ENCODE results near the gene GTF2H2C. TPM values are rescaled to one million over a fixed set of nuclear protein-coding genes. Genes with fewer than 3 reads are reported as not detected.
A peak's percentile ranks its signal among the peaks of the same experiment; 100 is the strongest.
"Not testable (repeated sequence)": the region's sequence is repeated elsewhere in the genome, so short reads cannot be mapped to it uniquely, and the experiment has no call there.

Gene GTF2H2C
- 23.6 and 40.7 TPM in 2 replicates for total RNA-seq (ENCODE audit: low replicate concordance)
- long read RNA-seq, transcript GTF2H2C-210 (16 exons, 2,952 nt) = major isoform, 13 of 76 reads
- long read RNA-seq, transcript GTF2H2C-201 (17 exons, 1,803 nt) = minor isoform, 6 of 76 reads
- long read RNA-seq, partial matches to known transcripts = 2 of 76 reads
- long read RNA-seq, other reads (novel, unspliced or antisense) = 55 of 76 reads

DNA sequence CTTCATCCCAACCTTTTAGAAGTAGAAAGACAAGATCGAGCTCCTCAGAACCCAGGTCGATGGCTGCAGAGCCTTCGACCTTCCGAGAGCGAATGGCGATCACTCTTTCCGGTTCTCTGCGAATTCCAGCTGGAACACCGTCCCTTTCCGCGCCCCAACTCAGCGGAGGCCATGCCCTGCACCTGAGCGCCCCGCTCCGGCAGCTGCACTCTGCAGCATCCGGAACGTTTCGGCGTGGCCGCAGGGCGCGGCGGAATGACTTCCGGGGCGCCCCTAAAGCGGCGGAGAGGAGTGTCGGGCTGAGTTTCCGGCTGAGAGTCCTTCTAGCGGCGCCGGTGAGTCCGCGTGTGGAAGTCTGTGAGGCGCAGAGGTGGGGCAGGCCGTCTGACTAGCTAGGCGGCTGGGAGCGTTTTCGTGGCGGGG is at the start of gene GTF2H2C:
Gene GTF2H2C, plus strand, starts transcription at position 284 of the 423 bp plus-strand sequence. CDS start 4,942 bp downstream, outside the sequence.
- H3K27ac Mint-ChIP-seq = peak within 1 kb of the TSS; percentile 87
- TF ChIP-seq CTCF (conservative IDR thresholded peaks at IDR 0.05) = peak; percentile 44

DNA sequence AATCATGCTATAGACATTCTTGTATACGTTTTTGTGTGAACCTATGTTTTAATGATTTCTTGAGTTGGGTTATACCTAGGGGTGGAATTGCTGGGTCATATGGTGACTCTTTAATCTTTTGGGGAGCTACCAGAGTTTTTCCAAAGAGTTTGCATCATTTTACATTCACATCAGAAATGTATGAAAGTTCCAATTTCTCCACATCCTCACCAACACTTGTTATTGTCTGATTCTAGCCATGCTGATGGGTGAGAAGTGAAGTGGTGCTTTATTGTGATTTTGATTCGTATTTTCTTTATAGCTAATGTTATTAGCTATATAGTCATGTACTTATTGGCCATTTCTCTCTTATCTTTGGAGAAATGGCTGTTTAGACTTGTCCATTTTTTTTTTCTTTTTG is 49.3 kb upstream of the GTF2H2C start:
- TF ChIP-seq CTCF (conservative IDR thresholded peaks at IDR 0.05) = no peak
- Mint-ChIP-seq H3K36me3 (peaks cover 9% of the 10 kb centered on the region), H3K9me3 (no peaks in the 10 kb centered on the region), H3K27ac (no peak overlapping the region), H3K4me3 (no peak overlapping the region), H3K4me1 (ENCODE audit: unreplicated experiment) (no peaks in the 10 kb centered on the region), H3K27me3 (no peaks in the 10 kb centered on the region)
- DNase-seq (ENCODE audit: extremely low spot score, unreplicated experiment) = no peak

More for the DNA sequence above, at the start of gene GTF2H2C:
- H3K4me3 Mint-ChIP-seq = peak within 1 kb of the TSS; percentile 93
- not testable (repeated sequence) for H3K9me3 Mint-ChIP-seq; H3K36me3 Mint-ChIP-seq; H3K4me1 Mint-ChIP-seq (ENCODE audit: unreplicated experiment); H3K27me3 Mint-ChIP-seq
- DNase-seq (ENCODE audit: extremely low spot score, unreplicated experiment) = peak; percentile 75

- no peak for DNase-seq (ENCODE audit: extremely low spot score, unreplicated experiment)
- Mint-ChIP-seq H3K36me3 (peaks cover 9% of the 10 kb centered on the region), H3K27me3 (no peaks in the 10 kb centered on the region), H3K27ac (peak overlapping the region; percentile 82), H3K9me3 (no peaks in the 10 kb centered on the region), H3K4me1 (ENCODE audit: unreplicated experiment) (peaks cover 5% of the 10 kb centered on the region), H3K4me3 (no peak overlapping the region)
- TF ChIP-seq CTCF (conservative IDR thresholded peaks at IDR 0.05) = no peak
These were observed 47.2 kb upstream of the GTF2H2C start for GRCh38 chr5:69512740-69513260.

- peaks cover 14% of the 10 kb centered on the region for H3K4me1 Mint-ChIP-seq (ENCODE audit: unreplicated experiment)
- not testable (repeated sequence) for H3K27me3 Mint-ChIP-seq; DNase-seq (ENCODE audit: extremely low spot score, unreplicated experiment); H3K36me3 Mint-ChIP-seq; H3K9me3 Mint-ChIP-seq; H3K27ac Mint-ChIP-seq; H3K4me3 Mint-ChIP-seq
These were observed 44.4 kb upstream of the GTF2H2C start for GRCh38 chr5:69515570-69515969.

- no peak for DNase-seq (ENCODE audit: extremely low spot score, unreplicated experiment)
- Mint-ChIP-seq H3K4me1 (ENCODE audit: unreplicated experiment) (peaks cover 18% of the 10 kb centered on the region), H3K36me3 (no peaks in the 10 kb centered on the region), H3K4me3 (no peak overlapping the region), H3K27ac (peak overlapping the region; percentile 63), H3K9me3 (no peaks in the 10 kb centered on the region), H3K27me3 (no peaks in the 10 kb centered on the region)
- no peak for TF ChIP-seq CTCF (conservative IDR thresholded peaks at IDR 0.05)
These were observed 43.2 kb upstream of the GTF2H2C start for GRCh38 chr5:69516769-69517168.

- H3K36me3 Mint-ChIP-seq = no peaks in the 10 kb centered on the region
- peaks cover 18% of the 10 kb centered on the region for H3K4me1 Mint-ChIP-seq (ENCODE audit: unreplicated experiment)
- peak overlapping the region; percentile 71 for H3K4me3 Mint-ChIP-seq
- no peak for TF ChIP-seq CTCF (conservative IDR thresholded peaks at IDR 0.05)
- peak overlapping the region; percentile 94 for H3K27ac Mint-ChIP-seq
- H3K27me3 Mint-ChIP-seq = no peaks in the 10 kb centered on the region
- no peak for DNase-seq (ENCODE audit: extremely low spot score, unreplicated experiment)
- no peaks in the 10 kb centered on the region for H3K9me3 Mint-ChIP-seq
These were observed 42.2 kb upstream of the GTF2H2C start for GRCh38 chr5:69517763-69518212.

All from type B pancreatic cell (in vitro differentiated cells).